ENCODE data around the gene ARIH1. TPM values are rescaled to one million over a fixed set of nuclear protein-coding genes. Genes with fewer than 3 reads are reported as not detected.

ARIH1 gene
- total and polyA plus RNA-seq, 2 of the 8 experiments (the other 6 are each of a cell fraction or from before 2014, with no cell fraction given): 32.7 to 179 TPM

GRCh38 chr15:72451224-72451623, 22.9 kb upstream of the ARIH1 start:
- no peak overlapping the region for H3K14ac ChIP-seq (ENCODE audit: insufficient read length)
- no peaks in the 10 kb centered on the region for H3K4me1 ChIP-seq (replicated peaks in 1 of 4; ENCODE audit: control insufficient read depth in 3 of 4, insufficient read depth in 4 of 4, low read length in 3 of 4)
- H2BK120ac ChIP-seq (replicated peaks; ENCODE audit: low read depth, low read length): no peak overlapping the region
- WGBS, 2 experiments (ENCODE audit: extremely low coverage in 1 of 2, insufficient coverage in 1 of 2, insufficient read length in 1 of 2, insufficient replicate concordance in 2 of 2, low coverage in 1 of 2, low lambda C conversion rate in 2 of 2, missing lambda C conversion rate in 1 of 2): 86% methylated on average over 9 of the region's 9 CpGs; no CpG with 5 or more reads in 1 of the 2 experiments
- H3K4me2 ChIP-seq (ENCODE audit: insufficient read depth in 1 of 2, low read depth in 2 of 2, low read length in 2 of 2): no peak overlapping the region
- no peak overlapping the region for H3K27ac ChIP-seq (ENCODE audit: low read depth, low read length)
- no peak overlapping the region for H2BK20ac ChIP-seq (ENCODE audit: low read length)
- H3K27me3 ChIP-seq (replicated peaks in 1 of 4; ENCODE audit: control insufficient read depth in 3 of 4, extremely low read depth in 1 of 4, insufficient read depth in 3 of 4, low read length in 3 of 4): no peaks in the 10 kb centered on the region
- no peak overlapping the region for H2AK5ac ChIP-seq (ENCODE audit: low read depth, low read length)
- H3K79me2 ChIP-seq (ENCODE audit: control insufficient read depth in 1 of 2, insufficient read depth in 2 of 2, low read length in 2 of 2): no peaks in the 10 kb centered on the region
- H4K5ac ChIP-seq (ENCODE audit: insufficient read length, low read depth, low read length): no peak overlapping the region
- H3K9me3 ChIP-seq (ENCODE audit: insufficient read depth in 2 of 2, low read depth in 1 of 2, low read length in 1 of 2): no peaks in the 10 kb centered on the region
- H3K23ac ChIP-seq (ENCODE audit: insufficient read length): no peak overlapping the region
- CTCF ChIA-PET (ENCODE audit: partially characterized antibody): interaction anchor here (0.7 to 1.3 kb wide), 3 partner anchors 10 to 69 kb away, joined by 3 to 6 read pairs (median 4); no protein-coding TSS in a partner anchor
- no peak overlapping the region for H3K9ac ChIP-seq (replicated peaks in 1 of 4; ENCODE audit: extremely low read depth in 1 of 4, low read depth in 3 of 4, low read length in 3 of 4)
- H3K4me3 ChIP-seq (ENCODE audit: extremely low read depth in 1 of 4, insufficient read depth in 2 of 4, low read depth in 3 of 4, low read length in 4 of 4): no peak overlapping the region
- no peak overlapping the region for H4K8ac ChIP-seq (ENCODE audit: extremely low read depth, insufficient read depth, low read length)
- H3K4ac ChIP-seq (replicated peaks; ENCODE audit: insufficient read length, low read depth, low read length): no peak overlapping the region
- POLR2A ChIA-PET (ENCODE audit: partially characterized antibody): no interaction called here
- no peak overlapping the region for H3K18ac ChIP-seq (ENCODE audit: extremely low read depth, low read length)
- H4K91ac ChIP-seq (replicated peaks; ENCODE audit: insufficient read length, low read length): no peak overlapping the region
- FAIRE-seq (no peak), DNase-seq (ENCODE audit: low read depth in 1 of 2, low spot score in 2 of 2) (no peak)
- no peak overlapping the region for H2BK15ac ChIP-seq (ENCODE audit: low read length)
- H3K56ac ChIP-seq (replicated peaks; ENCODE audit: insufficient read length, low read depth, low read length): no peak overlapping the region
- H2BK12ac ChIP-seq (ENCODE audit: low read depth, low read length): no peak overlapping the region
- no peaks in the 10 kb centered on the region for H3K36me3 ChIP-seq (ENCODE audit: control insufficient read depth in 2 of 4, insufficient read depth in 4 of 4, low read length in 3 of 4)
- no peaks in the 10 kb centered on the region for H4K20me1 ChIP-seq (replicated peaks in 1 of 2; ENCODE audit: control insufficient read depth in 1 of 2, insufficient read depth in 2 of 2, low read length in 2 of 2)
- no peaks in the 10 kb centered on the region for H3K23me2 ChIP-seq (ENCODE audit: low read depth, low read length)
- H3K79me1 ChIP-seq (ENCODE audit: low read depth, low read length): no peaks in the 10 kb centered on the region
- peak overlapping the region; percentile 92; the same call in 1 of the 2 replicates for H2AFZ ChIP-seq (ENCODE audit: low read length)
- no peak overlapping the region for H2BK5ac ChIP-seq (ENCODE audit: low read depth, low read length)
- no peak for TF ChIP-seq RAD21 (IDR thresholded peaks at IDR 0.05 in 1 of 2, conservative IDR thresholded peaks at IDR 0.05 in 1 of 2; ENCODE audit: low read depth in 2 of 2, low read length in 2 of 2)
- no peak for TF ChIP-seq TCF12 (IDR thresholded peaks at IDR 0.05; ENCODE audit: low read depth, low read length)
- TF ChIP-seq RXRA (IDR thresholded peaks at IDR 0.05; ENCODE audit: insufficient read depth, low read depth, low read length): no peak
- TF ChIP-seq TBP (IDR thresholded peaks at IDR 0.05; ENCODE audit: low read depth, low read length): no peak
- no peak for TF ChIP-seq CTCF (IDR thresholded peaks at IDR 0.05; ENCODE audit: control extremely low read depth in 1 of 3, insufficient read depth in 1 of 3, low read depth in 1 of 3, low read length in 3 of 3)
- no peak for TF ChIP-seq EZH2 (IDR thresholded peaks at IDR 0.05; ENCODE audit: low read depth, low read length, severe bottlenecking)
- TF ChIP-seq SIRT6 (IDR thresholded peaks at IDR 0.05; ENCODE audit: low read length): no peak
- no peak for TF ChIP-seq SIN3A (conservative IDR thresholded peaks at IDR 0.05 in 1 of 2, IDR thresholded peaks at IDR 0.05 in 1 of 2; ENCODE audit: low read depth in 1 of 2, low read length in 2 of 2)
- no peak for TF ChIP-seq SP2 (IDR thresholded peaks at IDR 0.05; ENCODE audit: low read length)
- TF ChIP-seq EP300 (IDR thresholded peaks at IDR 0.05; ENCODE audit: borderline replicate concordance in 1 of 2, low read depth in 2 of 2, low read length in 2 of 2): no peak
- TF ChIP-seq KDM1A (IDR thresholded peaks at IDR 0.05; ENCODE audit: borderline replicate concordance, low read length): no peak
